ENCODE results near the gene WDR36. TPM values are rescaled to one million over a fixed set of nuclear protein-coding genes. Genes with fewer than 3 reads are reported as not detected.

Gene WDR36
- total and polyA plus RNA-seq, 9 of the 15 experiments (the other 6 are each of a cell fraction or from before 2014, with no cell fraction given), result 25.7 to 68.0 (median 41.5) TPM

DNA sequence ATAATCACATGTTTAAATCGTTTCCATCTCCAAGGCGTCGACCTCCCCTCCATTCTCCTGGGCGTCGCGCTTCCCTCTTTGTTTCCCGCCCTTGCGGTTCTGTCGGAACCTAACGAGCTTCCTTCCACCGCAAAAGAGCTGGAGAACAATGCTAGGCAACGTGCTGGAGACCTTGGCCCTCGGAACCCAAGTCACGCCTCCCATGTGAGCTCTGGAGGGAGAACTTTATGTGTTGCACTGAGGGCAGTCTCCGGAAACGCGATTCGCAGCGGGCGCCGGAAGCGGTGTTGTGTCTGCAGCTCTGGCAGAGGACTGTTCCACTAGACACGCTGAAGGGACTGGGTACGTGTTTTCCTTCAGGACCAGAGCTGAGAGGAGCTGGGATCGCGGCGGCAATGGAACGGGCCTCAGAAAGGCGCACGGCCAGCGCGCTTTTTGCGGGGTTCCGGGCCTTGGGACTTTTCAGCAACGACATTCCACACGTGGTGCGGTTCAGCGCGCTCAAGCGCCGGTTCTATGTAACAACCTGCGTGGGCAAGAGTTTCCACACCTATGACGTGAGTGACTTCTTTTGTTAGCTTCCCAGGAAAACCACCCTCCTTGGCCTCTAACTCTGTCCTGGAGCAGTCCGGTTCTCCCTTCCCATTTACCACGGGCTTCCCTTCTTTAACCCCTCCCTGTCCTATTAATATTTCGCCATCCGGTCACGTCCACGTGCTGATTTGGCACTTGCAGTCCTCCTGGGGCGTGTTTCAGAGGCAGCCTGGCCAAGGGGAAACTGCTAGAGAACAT is at the start of gene WDR36 (continued):
- TF ChIP-seq, protein P1, sequence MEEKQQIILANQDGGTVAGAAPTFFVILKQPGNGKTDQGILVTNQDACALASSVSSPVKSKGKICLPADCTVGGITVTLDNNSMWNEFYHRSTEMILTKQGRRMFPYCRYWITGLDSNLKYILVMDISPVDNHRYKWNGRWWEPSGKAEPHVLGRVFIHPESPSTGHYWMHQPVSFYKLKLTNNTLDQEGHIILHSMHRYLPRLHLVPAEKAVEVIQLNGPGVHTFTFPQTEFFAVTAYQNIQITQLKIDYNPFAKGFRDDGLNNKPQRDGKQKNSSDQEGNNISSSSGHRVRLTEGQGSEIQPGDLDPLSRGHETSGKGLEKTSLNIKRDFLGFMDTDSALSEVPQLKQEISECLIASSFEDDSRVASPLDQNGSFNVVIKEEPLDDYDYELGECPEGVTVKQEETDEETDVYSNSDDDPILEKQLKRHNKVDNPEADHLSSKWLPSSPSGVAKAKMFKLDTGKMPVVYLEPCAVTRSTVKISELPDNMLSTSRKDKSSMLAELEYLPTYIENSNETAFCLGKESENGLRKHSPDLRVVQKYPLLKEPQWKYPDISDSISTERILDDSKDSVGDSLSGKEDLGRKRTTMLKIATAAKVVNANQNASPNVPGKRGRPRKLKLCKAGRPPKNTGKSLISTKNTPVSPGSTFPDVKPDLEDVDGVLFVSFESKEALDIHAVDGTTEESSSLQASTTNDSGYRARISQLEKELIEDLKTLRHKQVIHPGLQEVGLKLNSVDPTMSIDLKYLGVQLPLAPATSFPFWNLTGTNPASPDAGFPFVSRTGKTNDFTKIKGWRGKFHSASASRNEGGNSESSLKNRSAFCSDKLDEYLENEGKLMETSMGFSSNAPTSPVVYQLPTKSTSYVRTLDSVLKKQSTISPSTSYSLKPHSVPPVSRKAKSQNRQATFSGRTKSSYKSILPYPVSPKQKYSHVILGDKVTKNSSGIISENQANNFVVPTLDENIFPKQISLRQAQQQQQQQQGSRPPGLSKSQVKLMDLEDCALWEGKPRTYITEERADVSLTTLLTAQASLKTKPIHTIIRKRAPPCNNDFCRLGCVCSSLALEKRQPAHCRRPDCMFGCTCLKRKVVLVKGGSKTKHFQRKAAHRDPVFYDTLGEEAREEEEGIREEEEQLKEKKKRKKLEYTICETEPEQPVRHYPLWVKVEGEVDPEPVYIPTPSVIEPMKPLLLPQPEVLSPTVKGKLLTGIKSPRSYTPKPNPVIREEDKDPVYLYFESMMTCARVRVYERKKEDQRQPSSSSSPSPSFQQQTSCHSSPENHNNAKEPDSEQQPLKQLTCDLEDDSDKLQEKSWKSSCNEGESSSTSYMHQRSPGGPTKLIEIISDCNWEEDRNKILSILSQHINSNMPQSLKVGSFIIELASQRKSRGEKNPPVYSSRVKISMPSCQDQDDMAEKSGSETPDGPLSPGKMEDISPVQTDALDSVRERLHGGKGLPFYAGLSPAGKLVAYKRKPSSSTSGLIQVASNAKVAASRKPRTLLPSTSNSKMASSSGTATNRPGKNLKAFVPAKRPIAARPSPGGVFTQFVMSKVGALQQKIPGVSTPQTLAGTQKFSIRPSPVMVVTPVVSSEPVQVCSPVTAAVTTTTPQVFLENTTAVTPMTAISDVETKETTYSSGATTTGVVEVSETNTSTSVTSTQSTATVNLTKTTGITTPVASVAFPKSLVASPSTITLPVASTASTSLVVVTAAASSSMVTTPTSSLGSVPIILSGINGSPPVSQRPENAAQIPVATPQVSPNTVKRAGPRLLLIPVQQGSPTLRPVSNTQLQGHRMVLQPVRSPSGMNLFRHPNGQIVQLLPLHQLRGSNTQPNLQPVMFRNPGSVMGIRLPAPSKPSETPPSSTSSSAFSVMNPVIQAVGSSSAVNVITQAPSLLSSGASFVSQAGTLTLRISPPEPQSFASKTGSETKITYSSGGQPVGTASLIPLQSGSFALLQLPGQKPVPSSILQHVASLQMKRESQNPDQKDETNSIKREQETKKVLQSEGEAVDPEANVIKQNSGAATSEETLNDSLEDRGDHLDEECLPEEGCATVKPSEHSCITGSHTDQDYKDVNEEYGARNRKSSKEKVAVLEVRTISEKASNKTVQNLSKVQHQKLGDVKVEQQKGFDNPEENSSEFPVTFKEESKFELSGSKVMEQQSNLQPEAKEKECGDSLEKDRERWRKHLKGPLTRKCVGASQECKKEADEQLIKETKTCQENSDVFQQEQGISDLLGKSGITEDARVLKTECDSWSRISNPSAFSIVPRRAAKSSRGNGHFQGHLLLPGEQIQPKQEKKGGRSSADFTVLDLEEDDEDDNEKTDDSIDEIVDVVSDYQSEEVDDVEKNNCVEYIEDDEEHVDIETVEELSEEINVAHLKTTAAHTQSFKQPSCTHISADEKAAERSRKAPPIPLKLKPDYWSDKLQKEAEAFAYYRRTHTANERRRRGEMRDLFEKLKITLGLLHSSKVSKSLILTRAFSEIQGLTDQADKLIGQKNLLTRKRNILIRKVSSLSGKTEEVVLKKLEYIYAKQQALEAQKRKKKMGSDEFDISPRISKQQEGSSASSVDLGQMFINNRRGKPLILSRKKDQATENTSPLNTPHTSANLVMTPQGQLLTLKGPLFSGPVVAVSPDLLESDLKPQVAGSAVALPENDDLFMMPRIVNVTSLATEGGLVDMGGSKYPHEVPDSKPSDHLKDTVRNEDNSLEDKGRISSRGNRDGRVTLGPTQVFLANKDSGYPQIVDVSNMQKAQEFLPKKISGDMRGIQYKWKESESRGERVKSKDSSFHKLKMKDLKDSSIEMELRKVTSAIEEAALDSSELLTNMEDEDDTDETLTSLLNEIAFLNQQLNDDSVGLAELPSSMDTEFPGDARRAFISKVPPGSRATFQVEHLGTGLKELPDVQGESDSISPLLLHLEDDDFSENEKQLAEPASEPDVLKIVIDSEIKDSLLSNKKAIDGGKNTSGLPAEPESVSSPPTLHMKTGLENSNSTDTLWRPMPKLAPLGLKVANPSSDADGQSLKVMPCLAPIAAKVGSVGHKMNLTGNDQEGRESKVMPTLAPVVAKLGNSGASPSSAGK (IDR thresholded peaks at IDR 0.05), result peak; percentile 99
- TF ChIP-seq CREBBP (IDR thresholded peaks at IDR 0.05; ENCODE audit: low read depth, low read length) (no peak), ZNF57 (CRISPR knock-in tag; IDR thresholded peaks at IDR 0.05) (peak; percentile 16; the same call in 1 of the 2 replicates), ZNF551 (CRISPR knock-in tag; IDR thresholded peaks at IDR 0.05) (no peak), ZNF197 (CRISPR knock-in tag; IDR thresholded peaks at IDR 0.05; ENCODE audit: low read depth) (no peak), XRCC5 (IDR thresholded peaks at IDR 0.05; ENCODE audit: low read depth, low read length) (peak; percentile 99)
- TF ChIP-seq, protein P2, sequence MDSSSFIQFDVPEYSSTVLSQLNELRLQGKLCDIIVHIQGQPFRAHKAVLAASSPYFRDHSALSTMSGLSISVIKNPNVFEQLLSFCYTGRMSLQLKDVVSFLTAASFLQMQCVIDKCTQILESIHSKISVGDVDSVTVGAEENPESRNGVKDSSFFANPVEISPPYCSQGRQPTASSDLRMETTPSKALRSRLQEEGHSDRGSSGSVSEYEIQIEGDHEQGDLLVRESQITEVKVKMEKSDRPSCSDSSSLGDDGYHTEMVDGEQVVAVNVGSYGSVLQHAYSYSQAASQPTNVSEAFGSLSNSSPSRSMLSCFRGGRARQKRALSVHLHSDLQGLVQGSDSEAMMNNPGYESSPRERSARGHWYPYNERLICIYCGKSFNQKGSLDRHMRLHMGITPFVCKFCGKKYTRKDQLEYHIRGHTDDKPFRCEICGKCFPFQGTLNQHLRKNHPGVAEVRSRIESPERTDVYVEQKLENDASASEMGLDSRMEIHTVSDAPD (CRISPR knock-in tag; IDR thresholded peaks at IDR 0.05), result no peak
